SK-N-SH (cell line): ENCODE measurements around the gene PTGES3. TPM values are rescaled to one million over a fixed set of nuclear protein-coding genes. Genes with fewer than 3 reads are reported as not detected.

Experiments
- CTCF ChIA-PET: fragments of 300-600, 350-600 bp; formaldehyde crosslinking; extraction: SDS; loops from one replicate; lab custom pipeline; 2021; lab: Yijun Ruan, JAX
- POLR2A ChIA-PET: fragments of 350-600 bp; sonication (Branson Sonifier 250); formaldehyde crosslinking; extraction: SDS; loops from one replicate; lab custom pipeline; 2020; ENCODE audit warnings: antibody characterized with exemption, inconsistent platforms; lab: Yijun Ruan, JAX
- DNase-seq: peaks from one replicate; pipeline ENCODE4 v3.0.0; 2012
- H2AFZ ChIP-seq: fragments of 200-600 bp; sonication (generic); 2 replicates; pipeline ENCODE4 v1.8.1; 2016; ENCODE audit warnings: antibody characterized with exemption, mild to moderate bottlenecking, low read depth
- H3F3A ChIP-seq: fragments of 200-600 bp; sonication (generic); replicated peaks from 2 replicates; pipeline ENCODE3; 2016; ENCODE audit warnings: antibody characterized with exemption, mild to moderate bottlenecking; ENCODE audit not compliant: insufficient read depth
- H3K27ac ChIP-seq, 2 experiments: fragments of 200-500 bp in 1 of 2; fragments of 200-600 bp in 1 of 2; sonication (Bioruptor generic) in 1 of 2; sonication (generic), shearing (Covaris generic) in 1 of 2; 2 replicates each; pipeline versions ENCODE4 v1.5.1 to v1.6.1; 2014 to 2016; ENCODE audit warnings: low read depth in 2 of 2, inconsistent platforms in 1 of 2, low read length in 1 of 2, mild to moderate bottlenecking in 1 of 2, mixed read lengths in 1 of 2
- H3K27me3 ChIP-seq: fragments of 200-600 bp; sonication (generic), shearing (Covaris generic); 2 replicates; pipeline ENCODE4 v1.6.1; 2016; ENCODE audit warnings: mixed run types; ENCODE audit not compliant: insufficient read depth
- H3K36me3 ChIP-seq, 2 experiments: fragments of 200-500 bp in 1 of 2; fragments of 200-600 bp in 1 of 2; sonication (Bioruptor generic) in 1 of 2; sonication (generic) in 1 of 2; replicated peaks in 1 of 2; 2 replicates each; pipeline versions ENCODE3 to v1.5.1; 2014 to 2016; ENCODE audit warnings: low read length in 1 of 2, mild to moderate bottlenecking in 1 of 2; ENCODE audit not compliant: insufficient read depth in 2 of 2, control insufficient read depth in 1 of 2
- H3K4me1 ChIP-seq, 2 experiments: fragments of 200-500 bp in 1 of 2; fragments of 200-600 bp in 1 of 2; sonication (Bioruptor generic) in 1 of 2; sonication (generic), shearing (Covaris generic) in 1 of 2; 2 replicates each; pipeline versions ENCODE4 v1.5.1 to v1.6.1; 2014 to 2016; ENCODE audit warnings: low read depth in 1 of 2, low read length in 1 of 2, mixed run types in 1 of 2; ENCODE audit not compliant: insufficient read depth in 2 of 2, control insufficient read depth in 1 of 2
- H3K4me2 ChIP-seq: fragments of 200-600 bp; sonication (generic), shearing (Covaris generic); 2 replicates; pipeline ENCODE4 v1.6.1; 2017; ENCODE audit warnings: mixed run types
- H3K4me3 ChIP-seq, 2 experiments: fragments of 200-500 bp in 1 of 2; fragments of 200-600 bp in 1 of 2; sonication (Bioruptor generic) in 1 of 2; sonication (generic), shearing (Covaris generic) in 1 of 2; 2 replicates each; pipeline versions ENCODE4 v1.5.1 to v1.8.1; 2014 to 2016; ENCODE audit warnings: low read depth in 2 of 2, inconsistent platforms in 1 of 2, low read length in 1 of 2, mild to moderate bottlenecking in 1 of 2, mixed read lengths in 1 of 2, moderate library complexity in 1 of 2
- H3K79me2 ChIP-seq: fragments of 200-600 bp; sonication (generic); 2 replicates; pipeline ENCODE4 v1.8.1; 2017; ENCODE audit warnings: mild to moderate bottlenecking; ENCODE audit not compliant: insufficient read depth
- H3K9ac ChIP-seq: fragments of 200-600 bp; sonication (generic); 2 replicates; pipeline ENCODE4 v1.6.1; 2017; ENCODE audit warnings: mixed run types
- H3K9me2 ChIP-seq: fragments of 200-600 bp; sonication (generic); 2 replicates; pipeline ENCODE4 v1.6.1; 2017; ENCODE audit warnings: mixed run types
- H3K9me3 ChIP-seq: fragments of 200-600 bp; sonication (generic); 2 replicates; pipeline ENCODE4 v1.6.1; 2017; ENCODE audit warnings: mixed run types, mild to moderate bottlenecking, moderate library complexity
- H4K20me1 ChIP-seq: fragments of 200-600 bp; sonication (generic); 2 replicates; pipeline ENCODE4 v1.6.1; 2017; ENCODE audit warnings: mild to moderate bottlenecking, mixed run types; ENCODE audit not compliant: insufficient read depth
- EP300 ChIP-seq, 2 experiments: IDR thresholded peaks; 2 replicates each; pipeline versions ENCODE4 v1.4.0 to v1.6.1; 2012; ENCODE audit warnings: borderline replicate concordance in 1 of 2, low read depth in 1 of 2, low read length in 1 of 2
- EZH2phosphoT487 ChIP-seq: fragments of 200-600 bp; sonication (generic); IDR thresholded peaks from 2 replicates; pipeline ENCODE4 v1.6.1; 2017; ENCODE audit warnings: low read depth, mixed run types, mild to moderate bottlenecking, antibody characterized with exemption, moderate library complexity, borderline replicate concordance
- FOSL2 ChIP-seq: IDR thresholded peaks from 2 replicates; pipeline ENCODE4 v1.4.0; 2012; ENCODE audit warnings: low read depth, mild to moderate bottlenecking, moderate library complexity, borderline replicate concordance
- FOXJ3 ChIP-seq: sonication (generic); formaldehyde crosslinking; IDR thresholded peaks from 2 replicates; pipeline ENCODE4 v1.5.1; 2020; ENCODE audit warnings: mild to moderate bottlenecking, missing genetic modification reagents
- FOXM1 ChIP-seq: IDR thresholded peaks from 2 replicates; pipeline ENCODE4 v1.4.0; 2012; ENCODE audit warnings: low read depth, mild to moderate bottlenecking
- GABPA ChIP-seq: IDR thresholded peaks from 2 replicates; pipeline ENCODE4 v1.4.0; 2012; ENCODE audit warnings: low read depth, mild to moderate bottlenecking
- GATA2 ChIP-seq: sonication (generic); formaldehyde crosslinking; IDR thresholded peaks from 2 replicates; pipeline ENCODE4 v1.5.0; 2020; ENCODE audit warnings: mild to moderate bottlenecking, missing genetic modification reagents
- JUND ChIP-seq: IDR thresholded peaks from 2 replicates; pipeline ENCODE4 v1.4.0; 2012
- MEF2A ChIP-seq: IDR thresholded peaks from 2 replicates; pipeline ENCODE4 v1.4.0; 2012; ENCODE audit warnings: low read depth, borderline replicate concordance
- MXI1 ChIP-seq: IDR thresholded peaks from 2 replicates; pipeline ENCODE4 v1.6.1; 2012; ENCODE audit warnings: mild to moderate bottlenecking, low read depth, low read length, improper control_type of control experiment
- NFIC ChIP-seq: IDR thresholded peaks from 2 replicates; pipeline ENCODE4 v1.4.0; 2012; ENCODE audit warnings: borderline replicate concordance
- POLR2AphosphoS5 ChIP-seq: IDR thresholded peaks from 2 replicates; pipeline ENCODE4 v1.6.1; 2012; ENCODE audit warnings: low read depth, low read length
- RAD21 ChIP-seq: IDR thresholded peaks from 2 replicates; pipeline ENCODE4 v1.6.1; 2012; ENCODE audit warnings: mild to moderate bottlenecking, low read length
- RCOR1 ChIP-seq: fragments of 150-350 bp; IDR thresholded peaks from 2 replicates; pipeline ENCODE4 v1.6.1; 2017; ENCODE audit warnings: antibody characterized with exemption, low read length
- RXRA ChIP-seq: IDR thresholded peaks from 2 replicates; pipeline ENCODE4 v1.4.0; 2012; ENCODE audit warnings: low read depth, mild to moderate bottlenecking, borderline replicate concordance
- SIN3A ChIP-seq: IDR thresholded peaks from 2 replicates; pipeline ENCODE4 v1.6.1; 2012; ENCODE audit warnings: low read depth, mild to moderate bottlenecking, low read length, moderate library complexity, borderline replicate concordance
- SMC3 ChIP-seq: IDR thresholded peaks from 2 replicates; pipeline ENCODE4 v1.6.1; 2012; ENCODE audit warnings: low read depth, low read length, improper control_type of control experiment
- TAF1 ChIP-seq: IDR thresholded peaks from 2 replicates; pipeline ENCODE4 v1.6.1; 2012; ENCODE audit warnings: low read depth, mild to moderate bottlenecking, low read length, moderate library complexity, borderline replicate concordance
- TCF12 ChIP-seq: IDR thresholded peaks from 2 replicates; pipeline ENCODE4 v1.4.0; 2012
- WGBS: methylation state at CpG from one replicate; pipeline ENCODE4 v1.1.6; 2017; ENCODE audit warnings: low lambda C conversion rate; 5-methylcytosine and 5-hydroxymethylcytosine counted together
- polyA plus RNA-seq, 3 experiments: library from polyadenylated mRNA; depleted of rRNA; stranded (reverse); fragments of >200 nt; gene quantifications; 2 replicates each; pipeline ENCODE4 v1.2.3, GENCODE V29; 2012
- TF ChIP-seq, protein P1 (sequence below): fragments of 150-350 bp; IDR thresholded peaks from 2 replicates; pipeline ENCODE4 v1.6.1; 2017; ENCODE audit warnings: antibody characterized with exemption, low read length, low read depth, borderline replicate concordance
- TF ChIP-seq, protein P2 (sequence below): IDR thresholded peaks from 2 replicates; pipeline ENCODE4 v1.6.1; 2012; ENCODE audit warnings: mild to moderate bottlenecking, low read depth, low read length, moderate library complexity
- TF ChIP-seq, protein P3 (sequence below): IDR thresholded peaks from 2 replicates; pipeline ENCODE4 v1.4.0; 2012; ENCODE audit warnings: low read depth, borderline replicate concordance
- TF ChIP-seq, protein P4 (sequence below): IDR thresholded peaks from 2 replicates; pipeline ENCODE4 v1.4.0; 2012; ENCODE audit warnings: low read depth, borderline replicate concordance
- TF ChIP-seq, protein P5 (sequence below): IDR thresholded peaks from 2 replicates; pipeline ENCODE4 v1.4.0; 2012; ENCODE audit warnings: low read depth

PTGES3 gene
- polyA plus RNA-seq, 1 of the 3 experiments (the other 2 are of a cell fraction), result 38.9 TPM

DNA sequence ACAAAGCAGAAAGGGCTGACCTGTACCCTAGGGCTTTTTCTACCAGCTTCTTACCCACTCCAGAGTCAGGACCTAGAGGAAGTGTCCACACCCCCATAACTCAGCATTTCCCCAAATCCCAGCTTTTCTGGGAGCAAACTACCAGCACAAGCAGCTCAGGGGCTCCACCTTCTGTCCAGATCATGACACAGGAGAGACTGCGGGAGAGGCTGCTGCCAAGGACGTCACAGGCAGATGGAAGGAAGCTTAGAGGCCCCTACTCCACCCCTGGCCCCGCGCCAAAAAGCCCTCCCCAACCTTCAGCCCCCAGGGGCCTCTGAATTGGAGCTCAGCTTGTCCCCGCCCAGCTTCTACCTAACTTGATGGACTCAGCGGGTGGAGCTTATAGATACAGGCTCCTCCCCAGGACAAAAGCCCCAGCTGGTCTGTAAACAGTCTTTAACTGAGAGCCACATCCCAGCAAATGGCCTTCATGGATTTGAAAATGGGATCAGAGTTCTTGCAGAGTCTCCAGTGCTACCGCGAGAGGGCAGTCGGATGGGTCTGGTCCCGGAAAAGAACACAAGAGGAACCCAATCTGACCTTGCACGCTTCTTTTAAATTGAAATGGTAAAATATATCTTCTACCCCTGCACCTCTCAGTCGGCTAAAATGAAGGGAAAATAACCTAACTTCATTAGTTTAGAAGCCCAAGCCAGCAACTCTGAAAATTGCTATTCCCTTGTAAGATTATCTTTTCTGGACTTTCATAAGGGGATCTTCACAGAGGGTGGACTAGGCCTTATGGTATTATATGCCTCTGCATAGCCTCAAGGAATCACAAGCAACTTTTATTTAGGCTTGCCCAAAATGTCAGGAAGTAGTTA is 51.2 kb downstream of the PTGES3 start:
- Histone ChIP-seq H3K9me2 (no peaks in the 10 kb centered on the region), H2AFZ (peak overlapping the region; percentile 77), H3K4me3 (peak overlapping the region; percentile 90 to 95), H4K20me1 (peaks cover 18% of the 10 kb centered on the region), H3K4me1 (peaks cover 25 to 44% of the 10 kb centered on the region in 2 experiments), H3K9me3 (no peaks in the 10 kb centered on the region), H3F3A (peaks cover 51% of the 10 kb centered on the region), H3K36me3 (peaks cover 30 to 45% of the 10 kb centered on the region in 2 experiments), H3K27ac (peak overlapping the region; percentile 94 to 96), H3K4me2 (peak overlapping the region; percentile 98), H3K27me3 (no peaks in the 10 kb centered on the region), H3K79me2 (peaks cover 45% of the 10 kb centered on the region), H3K9ac (peak overlapping the region; percentile 75)
- WGBS, result 2% methylated on average over 10 of the region's 12 CpGs
- POLR2A ChIA-PET, result interaction anchor here (0.5 to 2.0 kb wide), 9 partner anchors 9 to 277 kb away, joined by 3 to 25 read pairs (median 4); partner anchors contain the start of genes ATP5F1B, NACA, PTGES3 and RBMS2
- peak; percentile 92 for DNase-seq
- CTCF ChIA-PET, result interaction anchor here (0.6 to 3.7 kb wide), 53 partner anchors 8 to 570 kb away, joined by 3 to 54 read pairs (median 4); partner anchors contain the start of genes ATP5F1B, NACA, PRIM1 and RBMS2
- TF ChIP-seq, protein P1, sequence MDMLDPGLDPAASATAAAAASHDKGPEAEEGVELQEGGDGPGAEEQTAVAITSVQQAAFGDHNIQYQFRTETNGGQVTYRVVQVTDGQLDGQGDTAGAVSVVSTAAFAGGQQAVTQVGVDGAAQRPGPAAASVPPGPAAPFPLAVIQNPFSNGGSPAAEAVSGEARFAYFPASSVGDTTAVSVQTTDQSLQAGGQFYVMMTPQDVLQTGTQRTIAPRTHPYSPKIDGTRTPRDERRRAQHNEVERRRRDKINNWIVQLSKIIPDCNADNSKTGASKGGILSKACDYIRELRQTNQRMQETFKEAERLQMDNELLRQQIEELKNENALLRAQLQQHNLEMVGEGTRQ, result no peak
- TF ChIP-seq NFIC, result peak; percentile 98
- TF ChIP-seq TCF12, result peak; percentile 51
- no peak; the same call in 1 of the 2 replicates for TF ChIP-seq MEF2A
- TF ChIP-seq GATA2, result no peak
- TF ChIP-seq, protein P2, sequence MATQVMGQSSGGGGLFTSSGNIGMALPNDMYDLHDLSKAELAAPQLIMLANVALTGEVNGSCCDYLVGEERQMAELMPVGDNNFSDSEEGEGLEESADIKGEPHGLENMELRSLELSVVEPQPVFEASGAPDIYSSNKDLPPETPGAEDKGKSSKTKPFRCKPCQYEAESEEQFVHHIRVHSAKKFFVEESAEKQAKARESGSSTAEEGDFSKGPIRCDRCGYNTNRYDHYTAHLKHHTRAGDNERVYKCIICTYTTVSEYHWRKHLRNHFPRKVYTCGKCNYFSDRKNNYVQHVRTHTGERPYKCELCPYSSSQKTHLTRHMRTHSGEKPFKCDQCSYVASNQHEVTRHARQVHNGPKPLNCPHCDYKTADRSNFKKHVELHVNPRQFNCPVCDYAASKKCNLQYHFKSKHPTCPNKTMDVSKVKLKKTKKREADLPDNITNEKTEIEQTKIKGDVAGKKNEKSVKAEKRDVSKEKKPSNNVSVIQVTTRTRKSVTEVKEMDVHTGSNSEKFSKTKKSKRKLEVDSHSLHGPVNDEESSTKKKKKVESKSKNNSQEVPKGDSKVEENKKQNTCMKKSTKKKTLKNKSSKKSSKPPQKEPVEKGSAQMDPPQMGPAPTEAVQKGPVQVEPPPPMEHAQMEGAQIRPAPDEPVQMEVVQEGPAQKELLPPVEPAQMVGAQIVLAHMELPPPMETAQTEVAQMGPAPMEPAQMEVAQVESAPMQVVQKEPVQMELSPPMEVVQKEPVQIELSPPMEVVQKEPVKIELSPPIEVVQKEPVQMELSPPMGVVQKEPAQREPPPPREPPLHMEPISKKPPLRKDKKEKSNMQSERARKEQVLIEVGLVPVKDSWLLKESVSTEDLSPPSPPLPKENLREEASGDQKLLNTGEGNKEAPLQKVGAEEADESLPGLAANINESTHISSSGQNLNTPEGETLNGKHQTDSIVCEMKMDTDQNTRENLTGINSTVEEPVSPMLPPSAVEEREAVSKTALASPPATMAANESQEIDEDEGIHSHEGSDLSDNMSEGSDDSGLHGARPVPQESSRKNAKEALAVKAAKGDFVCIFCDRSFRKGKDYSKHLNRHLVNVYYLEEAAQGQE, result no peak; the same call in 1 of the 2 replicates
- TF ChIP-seq, protein P3, sequence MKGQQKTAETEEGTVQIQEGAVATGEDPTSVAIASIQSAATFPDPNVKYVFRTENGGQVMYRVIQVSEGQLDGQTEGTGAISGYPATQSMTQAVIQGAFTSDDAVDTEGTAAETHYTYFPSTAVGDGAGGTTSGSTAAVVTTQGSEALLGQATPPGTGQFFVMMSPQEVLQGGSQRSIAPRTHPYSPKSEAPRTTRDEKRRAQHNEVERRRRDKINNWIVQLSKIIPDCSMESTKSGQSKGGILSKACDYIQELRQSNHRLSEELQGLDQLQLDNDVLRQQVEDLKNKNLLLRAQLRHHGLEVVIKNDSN, result no peak
- TF ChIP-seq SIN3A, result peak; percentile 95
- TF ChIP-seq, protein P4, sequence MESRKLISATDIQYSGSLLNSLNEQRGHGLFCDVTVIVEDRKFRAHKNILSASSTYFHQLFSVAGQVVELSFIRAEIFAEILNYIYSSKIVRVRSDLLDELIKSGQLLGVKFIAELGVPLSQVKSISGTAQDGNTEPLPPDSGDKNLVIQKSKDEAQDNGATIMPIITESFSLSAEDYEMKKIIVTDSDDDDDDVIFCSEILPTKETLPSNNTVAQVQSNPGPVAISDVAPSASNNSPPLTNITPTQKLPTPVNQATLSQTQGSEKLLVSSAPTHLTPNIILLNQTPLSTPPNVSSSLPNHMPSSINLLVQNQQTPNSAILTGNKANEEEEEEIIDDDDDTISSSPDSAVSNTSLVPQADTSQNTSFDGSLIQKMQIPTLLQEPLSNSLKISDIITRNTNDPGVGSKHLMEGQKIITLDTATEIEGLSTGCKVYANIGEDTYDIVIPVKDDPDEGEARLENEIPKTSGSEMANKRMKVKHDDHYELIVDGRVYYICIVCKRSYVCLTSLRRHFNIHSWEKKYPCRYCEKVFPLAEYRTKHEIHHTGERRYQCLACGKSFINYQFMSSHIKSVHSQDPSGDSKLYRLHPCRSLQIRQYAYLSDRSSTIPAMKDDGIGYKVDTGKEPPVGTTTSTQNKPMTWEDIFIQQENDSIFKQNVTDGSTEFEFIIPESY, result peak; percentile 58; the same call in 1 of the 2 replicates
- TF ChIP-seq MXI1, result peak; percentile 51; the same call in 1 of the 2 replicates
- TF ChIP-seq FOXM1, result no peak
- 0 out of 2 replicates have a peak, but pooled peaks have one; percentile 39 for TF ChIP-seq FOXJ3
- TF ChIP-seq RXRA, result peak; percentile 54; the same call in 1 of the 2 replicates
- TF ChIP-seq TAF1, result peak; percentile 59; the same call in 1 of the 2 replicates
- TF ChIP-seq RCOR1, result peak; percentile 56; the same call in 1 of the 2 replicates
- TF ChIP-seq EP300 (IDR thresholded peaks at IDR 0.05; ENCODE audit: borderline replicate concordance in 1 of 2, low read depth in 1 of 2, low read length in 1 of 2), result 0 out of 4 replicates have a peak, but pooled peaks have one; percentile 19 to 20
- peak; percentile 84; the same call in 1 of the 2 replicates for TF ChIP-seq POLR2AphosphoS5
- TF ChIP-seq JUND, result peak; percentile 26; the same call in 1 of the 2 replicates
- TF ChIP-seq SMC3, result peak; percentile 69
- TF ChIP-seq, protein P5, sequence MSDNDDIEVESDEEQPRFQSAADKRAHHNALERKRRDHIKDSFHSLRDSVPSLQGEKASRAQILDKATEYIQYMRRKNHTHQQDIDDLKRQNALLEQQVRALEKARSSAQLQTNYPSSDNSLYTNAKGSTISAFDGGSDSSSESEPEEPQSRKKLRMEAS, result no peak
- TF ChIP-seq FOSL2, result no peak
- TF ChIP-seq EZH2phosphoT487, result no peak
- peak; percentile 44; the same call in 1 of the 2 replicates for TF ChIP-seq GABPA
- peak; percentile 80 for TF ChIP-seq RAD21
